Daoy (cell line): ENCODE measurements around the gene NOXA1. TPM values are rescaled to one million over a fixed set of nuclear protein-coding genes. Genes with fewer than 3 reads are reported as not detected.
A peak's percentile ranks its signal among the peaks of the same experiment; 100 is the strongest.
"Not testable (repeated sequence)": the region's sequence is repeated elsewhere in the genome, so short reads cannot be mapped to it uniquely, and the experiment has no call there.

Experiments used
- DNase-seq: peaks from one replicate; pipeline ENCODE4 v3.0.0-alpha.2; 2015; ENCODE audit warnings: low read depth
- total RNA-seq: library from RNA; depleted of rRNA; stranded (reverse); fragments of >200 nt; shearing (Covaris generic); gene quantifications from 2 replicates; pipeline ENCODE4 v1.2.3, GENCODE V29; 2014; rRNA removed

The NOXA1 gene, protein sequence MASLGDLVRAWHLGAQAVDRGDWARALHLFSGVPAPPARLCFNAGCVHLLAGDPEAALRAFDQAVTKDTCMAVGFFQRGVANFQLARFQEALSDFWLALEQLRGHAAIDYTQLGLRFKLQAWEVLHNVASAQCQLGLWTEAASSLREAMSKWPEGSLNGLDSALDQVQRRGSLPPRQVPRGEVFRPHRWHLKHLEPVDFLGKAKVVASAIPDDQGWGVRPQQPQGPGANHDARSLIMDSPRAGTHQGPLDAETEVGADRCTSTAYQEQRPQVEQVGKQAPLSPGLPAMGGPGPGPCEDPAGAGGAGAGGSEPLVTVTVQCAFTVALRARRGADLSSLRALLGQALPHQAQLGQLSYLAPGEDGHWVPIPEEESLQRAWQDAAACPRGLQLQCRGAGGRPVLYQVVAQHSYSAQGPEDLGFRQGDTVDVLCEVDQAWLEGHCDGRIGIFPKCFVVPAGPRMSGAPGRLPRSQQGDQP
- not detected in 2 replicates for total RNA-seq

GRCh38 chr9:137422604-137423513 is at the start of gene NOXA1, which contains the start of gene EXD3:
Gene NOXA1, plus strand, starts transcription at chr9:137423393. Its CDS starts 137 bp downstream, at chr9:137423530.
Gene EXD3, minus strand, starts transcription at chr9:137423162. Its CDS starts 27,805 bp downstream, at chr9:137395357.
- peak; percentile 96 for DNase-seq

GRCh38 chr9:137373611-137373980 is 49.6 kb upstream of the NOXA1 start:
- DNase-seq = no peak

DNA sequence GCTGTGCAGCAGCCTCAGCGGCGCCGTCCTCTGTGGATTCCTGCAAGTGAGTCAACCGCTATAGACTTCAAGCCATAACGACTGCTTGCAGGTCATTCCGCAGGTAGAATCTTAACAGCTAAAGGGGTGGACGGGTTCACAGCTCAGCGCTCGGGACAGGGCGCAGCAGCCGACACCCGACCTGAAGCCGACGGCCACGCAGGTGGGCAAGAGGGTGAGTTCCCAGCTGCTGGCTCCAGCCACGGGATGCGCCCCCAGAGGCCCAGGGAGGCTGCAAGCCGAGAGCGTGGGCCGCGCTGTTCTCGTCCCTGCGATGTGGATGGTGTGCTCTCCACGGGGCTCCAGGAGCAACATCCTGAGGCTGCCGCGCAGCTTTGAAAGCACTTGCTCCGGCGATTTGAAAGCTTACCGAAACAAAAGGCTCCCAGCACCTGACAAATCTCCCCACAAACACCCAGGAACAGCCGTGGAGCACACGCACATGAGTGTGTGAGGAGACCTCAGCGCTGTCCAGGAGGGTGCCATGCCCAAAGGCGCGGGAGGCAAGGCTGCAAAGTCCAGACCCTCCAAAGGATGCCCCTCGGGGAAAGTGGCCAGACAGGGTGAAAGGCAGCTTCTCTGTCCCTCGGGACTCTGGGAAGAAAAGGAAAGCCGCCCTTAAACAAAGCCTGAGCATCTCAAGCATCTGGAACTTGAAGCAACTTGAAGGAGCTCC is 48.9 kb upstream of the NOXA1 start:
- DNase-seq = no peak

DNA sequence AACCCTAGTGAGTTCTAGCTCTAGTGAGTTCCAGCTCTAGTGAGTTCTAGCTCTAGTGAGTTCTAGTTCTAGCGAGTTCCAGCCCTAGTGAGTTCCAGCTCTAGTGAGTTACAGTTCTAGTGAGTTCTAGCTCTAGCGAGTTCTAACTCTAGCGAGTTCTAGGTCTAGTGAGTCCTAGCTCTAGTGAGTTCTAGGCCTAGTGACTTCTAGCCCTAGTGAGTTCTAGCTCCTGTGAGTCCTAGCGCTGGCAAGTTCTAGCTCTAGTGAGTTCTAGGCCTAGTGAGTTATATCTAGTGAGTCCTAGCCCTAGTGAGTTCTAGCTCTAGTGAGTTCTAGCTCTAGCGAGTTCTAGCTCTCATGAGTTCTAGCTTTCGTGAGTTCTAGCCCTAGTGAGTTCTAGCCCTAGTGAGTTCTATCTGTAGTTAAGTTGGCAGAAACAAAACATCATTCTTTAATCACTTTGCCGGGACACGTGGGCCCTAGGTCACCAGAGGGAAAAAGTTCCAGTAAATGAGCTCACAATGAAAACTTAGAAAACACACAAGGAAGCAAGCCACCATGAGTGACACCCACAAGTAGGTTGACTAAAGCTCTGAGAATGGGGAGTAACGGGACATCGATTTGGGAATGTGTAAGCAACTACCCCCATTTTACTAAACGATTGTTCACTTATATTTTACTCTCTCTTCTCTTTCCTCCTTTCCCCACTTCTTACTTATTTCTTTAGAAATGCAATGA is 47.7 kb upstream of the NOXA1 start:
- DNase-seq = no peak

- no peak for DNase-seq
Measured at GRCh38 chr9:137376386-137376785, 46.8 kb upstream of the NOXA1 start.

DNA sequence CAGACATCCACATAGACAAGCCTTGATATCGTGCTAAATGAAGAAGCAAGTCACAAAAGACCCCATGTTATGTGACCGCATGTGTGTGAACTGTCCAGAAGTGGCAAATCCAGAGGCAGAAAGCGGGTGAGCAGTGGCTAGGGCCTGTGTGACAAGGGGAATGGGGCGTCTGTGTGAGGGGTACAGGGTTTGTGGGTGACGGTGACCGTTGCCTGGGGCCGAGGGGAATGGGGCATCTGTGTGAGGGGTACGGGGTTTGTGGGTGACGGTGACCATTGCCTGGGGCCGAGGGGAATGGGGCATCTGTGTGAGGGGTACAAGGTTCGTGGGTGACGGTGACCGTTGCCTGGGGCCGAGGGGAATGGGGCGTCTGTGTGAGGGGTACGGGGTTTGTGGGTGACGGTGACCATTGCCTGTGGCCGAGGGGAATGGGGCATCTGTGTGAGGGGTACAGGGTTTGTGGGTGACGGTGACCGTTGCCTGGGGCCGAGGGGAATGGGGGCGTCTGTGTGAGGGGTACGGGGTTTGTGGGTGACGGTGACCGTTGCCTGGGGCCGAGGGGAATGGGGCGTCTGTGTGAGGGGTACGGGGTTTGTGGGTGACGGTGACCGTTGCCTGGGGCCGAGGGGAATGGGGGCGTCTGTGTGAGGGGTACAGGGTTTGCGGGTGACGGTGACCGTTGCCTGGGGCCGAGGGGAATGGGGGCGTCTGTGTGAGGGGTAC is 44.3 kb upstream of the NOXA1 start:
- not testable (repeated sequence) for DNase-seq

- DNase-seq = no peak
Measured at GRCh38 chr9:137379761-137380161, 43.4 kb upstream of the NOXA1 start.

DNA sequence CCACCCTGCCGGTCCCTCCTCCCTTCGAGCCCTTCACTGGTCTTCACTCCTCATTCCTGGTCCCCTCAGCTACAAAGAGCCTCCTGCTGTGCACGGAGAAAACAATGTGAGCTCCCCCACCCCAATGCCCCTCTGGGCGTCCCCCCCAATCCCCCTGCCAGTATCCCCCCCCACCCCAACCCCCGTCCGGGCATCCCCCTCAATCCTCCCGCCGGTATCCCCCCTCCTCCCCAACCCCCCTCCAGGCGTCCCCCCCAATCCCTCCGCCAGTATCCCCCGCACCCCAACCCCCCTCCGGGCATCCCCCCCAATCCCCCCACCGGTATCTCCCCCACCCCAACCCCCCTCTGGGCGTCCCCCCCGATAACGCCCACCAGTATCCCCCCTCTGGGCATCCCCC is 43.0 kb upstream of the NOXA1 start:
- DNase-seq = no peak

GRCh38 chr9:137380606-137381005 is 42.6 kb upstream of the NOXA1 start:
- DNase-seq = no peak

DNA sequence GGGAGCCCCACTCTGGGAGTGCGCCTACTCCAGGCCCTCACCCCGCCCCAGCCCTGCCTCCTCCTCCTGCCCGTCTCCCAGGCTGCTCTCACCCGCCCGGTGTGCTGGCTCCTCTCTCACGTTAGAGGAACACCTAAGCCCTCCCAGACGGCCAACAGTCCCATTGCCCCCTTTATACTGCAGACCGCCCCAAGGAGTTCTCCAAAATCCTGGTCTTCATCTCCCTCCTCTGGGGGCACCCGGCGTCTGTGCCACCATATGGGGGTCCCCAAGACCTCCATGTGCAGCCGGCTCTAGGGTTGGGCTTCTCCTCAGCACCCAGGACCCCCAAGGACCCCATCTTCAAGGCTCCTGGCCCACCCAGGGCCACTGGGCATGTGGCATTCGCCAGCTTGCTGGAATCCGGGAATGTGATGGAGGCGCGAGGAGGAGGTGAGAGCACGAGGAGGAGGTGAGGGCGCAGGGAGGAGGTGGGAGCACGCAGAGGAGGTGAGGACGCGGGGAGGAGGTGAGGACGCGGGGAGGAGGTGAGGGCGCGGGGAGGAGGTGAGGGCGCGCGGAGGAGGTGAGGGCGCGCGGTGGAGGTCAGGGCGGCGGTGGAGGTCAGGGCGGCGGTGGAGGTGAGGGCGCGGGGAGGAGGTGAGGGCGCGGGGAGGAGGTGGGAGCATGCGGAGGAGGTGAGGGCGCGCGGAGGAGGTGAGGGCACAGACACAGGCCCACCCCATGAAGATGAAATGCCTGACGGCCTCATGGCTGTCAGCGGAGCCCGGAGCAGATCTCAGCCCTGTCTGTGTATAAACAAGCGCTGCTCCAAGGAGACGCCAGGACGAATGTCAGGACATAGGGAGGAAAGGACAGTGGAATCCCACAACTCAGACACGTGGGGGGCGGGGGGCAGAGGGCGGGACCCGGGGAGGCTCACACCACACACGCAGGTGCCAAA is 41.4 kb upstream of the NOXA1 start:
- no peak for DNase-seq

GRCh38 chr9:137382444-137383080 is 40.6 kb upstream of the NOXA1 start:
- no peak for DNase-seq

DNA sequence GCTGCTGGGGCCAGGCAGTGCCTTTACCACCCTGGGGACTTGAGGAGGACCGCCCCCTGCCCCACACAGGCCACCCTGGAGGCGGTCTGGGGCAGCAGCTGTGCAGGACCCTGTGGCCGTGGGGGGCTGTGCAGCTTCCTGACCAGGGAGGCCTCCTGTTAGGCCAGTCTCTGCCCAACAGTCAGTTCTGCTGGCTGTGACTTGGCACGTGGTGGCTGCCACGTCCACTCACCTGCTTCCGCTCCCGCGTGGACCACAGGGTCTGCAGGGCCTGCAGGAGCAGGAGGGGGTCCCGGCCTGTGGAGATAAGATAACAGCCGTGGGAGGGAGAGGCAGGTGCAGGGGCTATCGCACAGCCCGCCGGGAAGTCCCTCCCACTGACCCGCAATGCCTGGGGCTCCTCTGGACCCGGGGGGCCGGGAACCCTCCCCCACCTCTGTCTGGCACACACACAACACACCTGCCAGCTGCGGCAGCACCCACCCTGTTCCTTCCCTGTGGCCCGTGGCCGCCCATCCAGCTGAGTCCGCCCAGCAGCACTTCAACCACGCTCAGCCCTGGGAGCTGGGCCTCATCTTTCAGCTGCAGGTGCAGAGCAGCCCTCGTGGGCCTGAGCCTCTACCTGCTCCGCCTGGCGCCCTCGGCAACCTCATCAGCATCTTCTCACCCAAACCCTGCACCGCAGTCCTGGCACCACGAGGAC is 40.0 kb upstream of the NOXA1 start:
- no peak for DNase-seq

- no peak for DNase-seq
Measured at GRCh38 chr9:137383784-137384756, 39.1 kb upstream of the NOXA1 start.

- DNase-seq = no peak
Measured at GRCh38 chr9:137385061-137385655, 38.0 kb upstream of the NOXA1 start.

DNA sequence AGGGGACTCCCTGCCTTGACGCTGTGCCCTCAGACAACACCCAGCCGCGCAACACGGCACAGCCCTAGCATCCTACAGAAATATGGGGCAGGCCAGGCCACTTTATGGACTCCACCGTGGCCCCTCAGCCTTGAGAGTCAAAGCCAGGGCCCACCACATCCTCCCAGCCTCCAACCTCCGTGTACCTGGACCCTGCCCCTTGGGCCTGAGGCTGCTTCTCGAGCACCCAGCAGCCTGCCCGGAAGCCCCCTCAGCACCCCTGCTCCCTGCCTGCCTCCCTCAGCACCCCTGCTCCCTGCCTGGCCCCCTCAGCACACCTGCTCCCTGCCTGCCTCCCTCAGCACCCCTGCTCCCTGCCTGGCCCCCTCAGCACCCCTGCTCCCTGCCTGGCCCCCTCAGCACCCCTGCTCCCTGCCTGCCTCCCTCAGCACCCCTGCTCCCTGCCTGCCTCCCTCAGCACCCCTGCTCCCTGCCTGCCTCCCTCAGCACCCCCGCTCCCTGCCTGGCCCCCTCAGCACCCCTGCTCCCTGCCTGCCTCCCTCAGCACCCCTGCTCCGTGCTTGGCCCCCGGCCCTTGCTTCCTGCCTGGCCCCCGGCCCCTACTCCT is 36.6 kb upstream of the NOXA1 start:
- not testable (repeated sequence) for DNase-seq
